Measurements from ENCODE around the gene TRIM47. TPM values are rescaled to one million over a fixed set of nuclear protein-coding genes. Genes with fewer than 3 reads are reported as not detected.

The TRIM47 gene, protein sequence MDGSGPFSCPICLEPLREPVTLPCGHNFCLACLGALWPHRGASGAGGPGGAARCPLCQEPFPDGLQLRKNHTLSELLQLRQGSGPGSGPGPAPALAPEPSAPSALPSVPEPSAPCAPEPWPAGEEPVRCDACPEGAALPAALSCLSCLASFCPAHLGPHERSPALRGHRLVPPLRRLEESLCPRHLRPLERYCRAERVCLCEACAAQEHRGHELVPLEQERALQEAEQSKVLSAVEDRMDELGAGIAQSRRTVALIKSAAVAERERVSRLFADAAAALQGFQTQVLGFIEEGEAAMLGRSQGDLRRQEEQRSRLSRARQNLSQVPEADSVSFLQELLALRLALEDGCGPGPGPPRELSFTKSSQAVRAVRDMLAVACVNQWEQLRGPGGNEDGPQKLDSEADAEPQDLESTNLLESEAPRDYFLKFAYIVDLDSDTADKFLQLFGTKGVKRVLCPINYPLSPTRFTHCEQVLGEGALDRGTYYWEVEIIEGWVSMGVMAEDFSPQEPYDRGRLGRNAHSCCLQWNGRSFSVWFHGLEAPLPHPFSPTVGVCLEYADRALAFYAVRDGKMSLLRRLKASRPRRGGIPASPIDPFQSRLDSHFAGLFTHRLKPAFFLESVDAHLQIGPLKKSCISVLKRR
- 10 to 100 TPM; 33.7 to 71.5 TPM for total RNA-seq

GRCh38 chr17:75878174-75878998 is at the start of gene TRIM47:
TSS of gene TRIM47 (minus strand) at chr17:75878581. CDS start at chr17:75878548, 33 bp downstream.
- Histone ChIP-seq H3K9me3 (no peaks in the 10 kb centered on the region), H3K36me3 (peaks cover 5% of the 10 kb centered on the region), H3K4me3 (peak within 1 kb of the TSS; percentile 71), H3K4me1 (peaks cover 12% of the 10 kb centered on the region), H3K27me3 (no peaks in the 10 kb centered on the region), H3K27ac (peak within 1 kb of the TSS; percentile 98), H3K9ac (ENCODE audit: low read depth in 2 of 2, low read length in 2 of 2) (peak within 1 kb of the TSS; percentile 89 to 93)
- intact Hi-C loops (cut with DNase I) = no loop called here
- peak; percentile 78 for DNase-seq
- no peak for TF ChIP-seq CTCF (IDR thresholded peaks at IDR 0.05)

GRCh38 chr17:75927286-75927922 is 49.0 kb upstream of the TRIM47 start:
- intact Hi-C loops (cut with DNase I) = no loop called here
- H3K4me1 ChIP-seq = no peaks in the 10 kb centered on the region
- no peak overlapping the region for H3K9ac ChIP-seq (ENCODE audit: low read depth in 2 of 2, low read length in 2 of 2)
- H3K27ac ChIP-seq = no peak overlapping the region
- peak; percentile 38 for DNase-seq
- H3K9me3 ChIP-seq = no peaks in the 10 kb centered on the region
- no peak overlapping the region for H3K4me3 ChIP-seq
- TF ChIP-seq CTCF (IDR thresholded peaks at IDR 0.05) = peak; percentile 26
- no peaks in the 10 kb centered on the region for H3K36me3 ChIP-seq
- no peaks in the 10 kb centered on the region for H3K27me3 ChIP-seq

GRCh38 chr17:75926456-75926855 is 48.1 kb upstream of the TRIM47 start:
- no peaks in the 10 kb centered on the region for H3K27me3 ChIP-seq
- intact Hi-C loops (cut with DNase I) = no loop called here
- DNase-seq = no peak
- no peak overlapping the region for H3K27ac ChIP-seq
- no peaks in the 10 kb centered on the region for H3K9me3 ChIP-seq
- no peaks in the 10 kb centered on the region for H3K4me1 ChIP-seq
- H3K9ac ChIP-seq (ENCODE audit: low read depth in 2 of 2, low read length in 2 of 2) = no peak overlapping the region
- no peak overlapping the region for H3K4me3 ChIP-seq
- no peak for TF ChIP-seq CTCF (IDR thresholded peaks at IDR 0.05)
- H3K36me3 ChIP-seq = no peaks in the 10 kb centered on the region

DNA sequence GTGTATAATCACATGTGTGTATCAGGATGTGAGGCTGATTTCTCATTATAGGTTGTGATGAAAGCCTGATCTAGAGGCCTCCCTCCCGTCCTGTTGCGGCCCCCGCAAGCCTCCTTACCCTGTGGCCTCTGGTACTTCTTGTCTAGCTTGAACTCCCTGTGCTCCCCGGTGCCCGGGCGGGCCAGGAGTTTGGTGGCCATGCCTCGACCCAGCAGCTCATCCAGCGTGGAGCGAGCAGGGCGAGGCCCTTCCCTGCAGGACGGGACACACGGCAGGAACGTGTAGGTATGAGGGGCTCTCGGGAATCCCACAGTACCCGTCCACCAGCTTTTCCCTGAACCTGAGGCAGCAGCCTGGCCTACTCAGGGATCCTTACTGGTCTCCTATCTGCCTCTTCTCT is 47.5 kb upstream of the TRIM47 start:
- Histone ChIP-seq H3K36me3 (no peaks in the 10 kb centered on the region), H3K9ac (ENCODE audit: low read depth in 2 of 2, low read length in 2 of 2) (no peak overlapping the region), H3K27ac (no peak overlapping the region), H3K4me1 (no peaks in the 10 kb centered on the region), H3K27me3 (no peaks in the 10 kb centered on the region), H3K4me3 (no peak overlapping the region), H3K9me3 (no peaks in the 10 kb centered on the region)
- no peak for TF ChIP-seq CTCF (IDR thresholded peaks at IDR 0.05)
- DNase-seq = no peak
- intact Hi-C loops (cut with DNase I) = no loop called here

DNA sequence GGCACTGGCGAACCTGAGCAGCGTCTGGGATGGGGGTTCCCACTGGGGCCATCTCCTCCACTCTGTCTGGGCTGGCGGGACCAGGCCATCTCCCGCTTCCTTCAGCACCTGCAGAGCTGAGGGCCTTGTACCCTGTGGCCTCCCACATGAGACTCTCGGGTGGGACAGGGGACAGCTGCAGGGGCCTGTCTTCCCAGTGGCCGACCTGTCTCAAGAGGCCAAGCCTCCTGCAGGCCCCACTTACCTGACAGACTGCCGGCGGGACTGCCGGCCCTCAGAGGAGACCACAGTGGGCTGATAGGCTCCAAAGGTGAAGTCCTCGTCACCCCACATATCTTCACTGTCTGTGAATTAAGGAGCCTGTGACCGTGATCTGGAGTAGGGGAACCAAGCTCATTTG is 46.7 kb upstream of the TRIM47 start:
- intact Hi-C loops (cut with DNase I) = no loop called here
- H3K4me1 ChIP-seq = no peaks in the 10 kb centered on the region
- H3K27ac ChIP-seq = no peak overlapping the region
- no peaks in the 10 kb centered on the region for H3K27me3 ChIP-seq
- no peak for TF ChIP-seq CTCF (IDR thresholded peaks at IDR 0.05)
- no peaks in the 10 kb centered on the region for H3K36me3 ChIP-seq
- no peak for DNase-seq
- H3K4me3 ChIP-seq = no peak overlapping the region
- H3K9ac ChIP-seq (ENCODE audit: low read depth in 2 of 2, low read length in 2 of 2) = no peak overlapping the region
- H3K9me3 ChIP-seq = no peaks in the 10 kb centered on the region

All from colonic mucosa (tissue), 4 donors.